Activated CD8-positive, alpha-beta memory T cell treated with anti-CD3 and anti-CD28 coated beads for 36 hours (primary cell): ENCODE results near the gene LHX2. TPM values are rescaled to one million over a fixed set of nuclear protein-coding genes. Genes with fewer than 3 reads are reported as not detected.

Experiments
- CTCF ChIA-PET: fragments of 350-600 bp; sonication (Branson Sonifier 250); formaldehyde crosslinking; loops from one replicate; lab custom pipeline; 2021; ENCODE audit warnings: antibody characterized with exemption; lab: Charles Lee
- POLR2A ChIA-PET: fragments of 350-600 bp; sonication (Branson Sonifier 250); formaldehyde crosslinking; loops from one replicate; lab custom pipeline; 2021; ENCODE audit warnings: antibody characterized with exemption; lab: Charles Lee
- total RNA-seq, 2 experiments: library from RNA; stranded (reverse); gene quantifications; one replicate each; pipeline ENCODE4 v1.2.3, GENCODE V29; 2021

The LHX2 gene
- total RNA-seq, 2 experiments from 2014 or later = not detected

DNA sequence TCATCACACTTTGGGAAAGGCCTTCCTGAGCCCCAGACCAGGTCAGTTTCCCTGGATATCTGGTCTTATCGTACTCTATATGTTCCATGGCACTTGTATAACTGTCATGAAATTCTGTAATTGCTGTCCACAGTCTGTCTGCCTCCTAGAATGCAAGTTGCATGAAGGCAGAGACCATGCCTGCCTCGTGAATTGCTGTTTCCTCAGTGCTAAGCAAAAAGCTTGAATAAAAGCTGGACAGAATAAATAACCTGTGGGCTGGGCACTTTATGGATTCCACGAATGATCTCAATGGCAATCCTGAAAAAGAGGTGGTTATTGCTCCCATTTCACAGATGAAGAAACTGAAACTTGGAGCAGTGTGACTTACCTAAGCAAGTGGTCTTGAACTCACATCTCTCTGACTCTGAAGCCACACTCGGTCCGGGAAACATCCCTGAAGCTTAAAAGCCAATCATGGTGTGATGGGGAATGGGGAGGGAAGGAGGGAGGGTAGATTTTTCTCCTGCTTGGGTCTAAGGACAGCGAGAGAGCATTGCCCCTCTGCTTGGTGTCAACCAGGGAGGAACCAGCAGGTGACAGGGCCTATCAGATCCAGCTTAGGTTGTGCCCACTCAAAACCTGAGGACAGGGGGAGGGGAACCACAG, 13.2 kb upstream of the LHX2 start:
- ChIA-PET POLR2A (no interaction called here), CTCF (interaction anchor here (1.6 kb wide), 1 partner anchor 42 kb away, joined by 5 read pairs; no protein-coding TSS in a partner anchor)

DNA sequence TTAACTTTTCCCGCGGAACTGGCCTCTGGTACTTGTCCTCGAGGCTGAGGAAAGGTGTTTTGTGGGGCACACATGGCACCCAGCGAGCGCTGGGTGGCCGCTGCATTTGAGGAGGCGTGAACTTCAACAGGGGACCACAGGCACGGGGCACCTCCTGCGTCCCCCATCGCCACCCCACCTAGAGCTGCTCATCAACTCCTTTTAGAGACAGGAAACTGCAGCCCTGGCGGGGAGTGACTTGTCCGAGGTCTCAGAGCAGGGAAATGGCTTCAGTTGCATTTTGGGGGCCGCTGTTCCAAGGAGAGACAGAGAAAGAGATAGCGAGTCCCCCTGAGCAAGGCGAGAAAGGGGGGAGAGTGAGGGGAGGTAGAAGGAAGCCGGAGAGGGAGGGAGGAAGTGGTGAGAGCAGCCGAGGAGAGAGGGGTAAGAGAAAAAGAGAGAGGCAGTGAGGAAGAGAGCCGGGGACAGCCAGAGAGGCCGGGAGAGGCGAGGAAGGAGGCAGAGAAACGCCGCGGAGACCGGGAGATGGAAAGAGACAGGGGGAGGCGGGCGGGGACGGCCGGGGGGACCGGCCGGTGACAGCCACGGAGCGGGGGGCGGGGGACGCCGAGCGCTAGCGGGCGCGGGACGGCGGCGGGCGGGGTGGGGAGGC, 12.5 kb upstream of the LHX2 start:
- CTCF ChIA-PET = interaction anchor here (1.6 kb wide), 1 partner anchor 41 kb away, joined by 5 read pairs; no protein-coding TSS in a partner anchor
- POLR2A ChIA-PET = no interaction called here

DNA sequence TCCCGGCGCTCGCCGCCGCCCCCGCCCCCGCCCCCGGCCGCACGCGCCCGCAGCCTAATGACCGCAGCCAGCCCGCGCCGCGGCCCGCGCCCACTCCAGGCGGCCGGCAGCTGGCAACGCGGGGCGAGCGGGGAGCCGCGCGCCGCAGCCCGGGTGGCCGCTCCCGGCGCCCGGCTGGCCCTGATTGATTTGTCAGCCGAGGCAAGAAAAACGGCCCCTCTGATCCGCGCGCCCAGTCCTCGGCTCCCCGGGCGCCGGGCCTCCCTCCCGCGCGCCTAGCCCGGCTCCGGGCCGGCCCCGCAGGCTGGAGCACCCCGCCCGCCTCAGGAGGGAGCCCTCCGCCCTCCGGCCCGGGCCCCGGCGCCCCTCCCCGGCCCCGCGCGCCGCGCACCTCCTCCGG, 11.9 kb upstream of the LHX2 start:
- ChIA-PET POLR2A (no interaction called here), CTCF (no interaction called here)

DNA sequence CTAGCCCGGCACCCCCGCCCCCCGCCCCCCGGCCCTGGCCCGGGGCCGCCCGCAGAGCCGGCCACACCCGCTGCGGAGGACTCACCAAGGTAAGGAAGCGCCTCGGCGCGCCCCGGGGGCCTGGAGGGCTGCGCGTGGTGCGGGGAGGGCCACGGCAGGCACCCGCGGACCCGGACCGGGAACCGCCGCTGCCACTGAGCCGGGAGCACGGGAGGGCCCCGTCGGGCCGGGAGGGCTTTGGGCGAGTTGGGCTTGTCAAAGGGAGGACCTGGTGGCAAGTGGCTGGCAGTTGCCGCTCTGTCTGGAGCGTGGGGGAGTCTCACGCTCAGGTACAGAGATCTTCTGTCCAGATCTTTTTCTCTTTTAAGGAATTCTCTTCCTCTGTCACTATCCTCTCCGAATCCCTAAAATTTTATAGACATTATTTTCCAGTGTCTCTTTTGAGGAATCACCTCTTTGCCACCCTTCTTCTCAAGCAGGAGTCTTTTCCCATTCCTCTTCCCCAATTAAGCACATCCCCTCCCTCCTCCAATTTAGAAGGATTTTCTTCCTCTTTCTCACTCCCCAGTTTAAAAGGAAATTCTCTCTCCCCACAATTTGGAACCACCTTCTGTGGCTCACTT, 11.3 kb upstream of the LHX2 start:
- POLR2A ChIA-PET = no interaction called here
- CTCF ChIA-PET = no interaction called here

DNA sequence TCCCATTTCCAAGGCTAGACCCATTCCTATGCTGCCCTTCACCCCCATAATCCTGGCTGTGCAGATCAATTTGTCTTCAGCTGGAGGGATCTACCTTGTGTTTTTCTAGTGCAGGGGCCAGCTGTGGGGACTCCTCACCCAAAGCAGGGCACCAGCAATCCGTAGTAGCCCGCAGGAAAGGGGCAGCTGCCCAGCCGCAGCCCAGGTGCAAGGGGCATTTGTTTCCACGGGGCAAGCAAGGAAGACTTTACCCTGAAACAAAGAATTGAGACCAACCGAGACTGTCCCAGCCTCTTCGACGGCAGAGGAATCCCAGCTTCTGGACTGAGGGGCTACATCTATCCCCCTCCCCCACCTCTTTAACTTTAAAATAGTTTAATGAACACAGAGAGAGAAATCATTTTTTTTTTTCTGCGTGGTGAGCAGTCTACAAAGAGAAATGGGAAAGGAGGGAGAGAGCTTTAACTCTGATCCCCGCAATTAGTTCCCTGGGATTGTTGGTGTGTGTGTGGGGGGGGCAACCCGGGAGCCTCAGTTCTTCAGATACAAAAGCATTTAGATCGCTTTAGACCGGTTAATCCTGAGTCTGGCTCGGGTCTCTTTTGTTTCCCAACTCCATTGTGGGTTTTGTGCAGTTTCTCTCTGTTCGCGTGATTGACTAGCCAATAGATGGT, 10.6 kb upstream of the LHX2 start:
- ChIA-PET CTCF (no interaction called here), POLR2A (no interaction called here)

DNA sequence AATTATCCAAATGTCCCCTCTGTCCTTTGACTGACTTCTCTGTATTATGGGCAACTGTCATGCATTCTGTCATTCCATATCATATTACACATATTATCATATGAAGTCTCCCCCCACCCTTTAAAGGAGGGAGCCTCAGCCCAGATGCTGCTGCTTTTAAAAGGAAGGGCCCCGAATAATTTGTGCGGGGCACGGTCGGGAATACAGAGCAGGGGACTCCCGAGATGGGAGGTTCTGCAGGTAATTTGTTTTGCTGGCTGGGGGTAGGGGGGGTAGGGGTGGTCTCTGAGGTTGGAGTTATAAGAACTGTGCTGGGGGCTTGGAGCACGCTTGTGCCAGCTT, 10.1 kb upstream of the LHX2 start:
- ChIA-PET POLR2A (no interaction called here), CTCF (no interaction called here)

DNA sequence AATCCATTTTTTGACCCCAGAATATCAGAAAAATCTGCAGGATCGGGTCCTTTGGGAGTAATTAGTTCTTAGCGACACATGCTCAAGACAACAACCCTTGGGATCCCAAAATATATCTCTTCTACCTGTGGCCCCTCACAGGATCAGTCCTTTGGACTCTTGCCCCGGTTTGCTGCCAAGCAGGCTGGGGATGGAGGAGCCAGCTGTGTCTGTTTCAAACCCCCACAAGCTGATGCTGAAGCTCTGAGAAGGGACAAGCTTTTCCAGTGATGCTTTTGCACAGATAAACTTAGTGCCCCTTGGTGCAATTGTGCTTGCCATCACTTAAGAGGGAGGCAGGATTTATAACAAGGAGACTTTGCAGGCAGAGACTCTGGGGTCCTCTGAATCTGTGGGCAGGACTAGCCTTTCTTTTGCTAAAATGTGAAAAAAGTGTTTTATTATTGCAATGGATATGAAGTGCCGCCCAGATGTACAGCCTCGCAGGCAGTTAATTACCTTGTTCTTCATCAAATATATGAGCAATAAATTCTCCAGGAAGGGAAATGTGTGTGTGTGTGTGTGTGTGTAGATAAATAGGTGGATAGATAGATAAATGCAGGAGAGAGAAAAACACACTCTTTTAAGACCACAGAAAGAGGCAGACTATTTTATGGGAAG, 9.6 kb upstream of the LHX2 start:
- CTCF ChIA-PET = no interaction called here
- POLR2A ChIA-PET = no interaction called here

DNA sequence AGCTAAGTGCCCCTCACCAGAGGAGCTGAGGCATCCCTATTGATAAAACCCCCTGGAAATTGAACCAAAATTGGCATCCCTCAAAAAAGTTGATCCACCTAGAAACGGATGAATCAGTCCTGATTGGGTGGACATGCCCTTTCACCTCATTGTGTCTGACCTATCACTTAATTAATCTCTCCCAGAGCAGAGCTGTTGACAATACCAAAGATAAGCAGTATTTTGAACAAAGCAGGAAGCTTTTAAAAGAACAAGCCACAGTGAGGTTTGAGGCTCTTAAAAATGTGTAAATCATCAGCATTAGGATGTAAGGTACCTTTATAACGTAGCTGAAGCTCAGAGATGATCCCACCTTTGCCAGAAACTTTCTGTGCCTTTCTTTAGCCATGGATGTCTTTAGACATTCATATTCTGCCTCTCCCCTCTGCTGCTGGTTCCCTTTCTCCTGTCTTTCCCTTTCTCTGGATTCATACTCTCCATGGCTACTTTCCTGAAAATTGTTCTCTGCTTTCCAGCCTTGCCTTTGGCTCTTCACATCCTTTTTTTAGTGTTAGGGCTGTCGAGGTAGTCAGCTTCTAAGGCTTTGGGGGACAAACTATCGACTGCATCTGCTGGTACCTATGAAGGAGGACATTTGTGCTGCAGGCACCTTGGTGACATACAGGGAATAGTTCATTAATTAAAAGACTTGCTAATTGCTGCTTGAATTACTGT, 7.8 kb upstream of the LHX2 start:
- ChIA-PET CTCF (interaction anchor here (1.8 kb wide), 1 partner anchor 37 kb away, joined by 9 read pairs; no protein-coding TSS in a partner anchor), POLR2A (no interaction called here)

DNA sequence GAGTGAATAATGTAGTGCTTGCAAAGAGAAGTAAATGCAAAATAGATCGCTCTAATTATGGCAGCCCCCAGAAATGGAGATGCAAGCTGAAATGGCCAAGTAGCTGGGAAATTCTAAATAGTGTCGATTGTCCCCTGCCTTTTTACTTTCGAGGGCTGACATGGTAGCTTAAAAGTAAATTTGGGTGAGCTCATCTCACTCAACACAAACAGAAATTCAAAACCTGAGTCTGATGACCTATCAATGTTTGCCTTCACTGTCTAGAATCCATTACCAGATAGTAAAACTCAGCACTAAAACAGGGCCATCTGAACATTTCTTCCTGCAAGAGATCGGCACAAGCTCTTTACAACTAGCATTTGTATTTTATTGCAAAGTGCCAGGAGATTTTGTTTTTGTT, 7.0 kb upstream of the LHX2 start:
- POLR2A ChIA-PET = no interaction called here
- CTCF ChIA-PET = interaction anchor here (1.8 kb wide), 1 partner anchor 36 kb away, joined by 9 read pairs; no protein-coding TSS in a partner anchor

DNA sequence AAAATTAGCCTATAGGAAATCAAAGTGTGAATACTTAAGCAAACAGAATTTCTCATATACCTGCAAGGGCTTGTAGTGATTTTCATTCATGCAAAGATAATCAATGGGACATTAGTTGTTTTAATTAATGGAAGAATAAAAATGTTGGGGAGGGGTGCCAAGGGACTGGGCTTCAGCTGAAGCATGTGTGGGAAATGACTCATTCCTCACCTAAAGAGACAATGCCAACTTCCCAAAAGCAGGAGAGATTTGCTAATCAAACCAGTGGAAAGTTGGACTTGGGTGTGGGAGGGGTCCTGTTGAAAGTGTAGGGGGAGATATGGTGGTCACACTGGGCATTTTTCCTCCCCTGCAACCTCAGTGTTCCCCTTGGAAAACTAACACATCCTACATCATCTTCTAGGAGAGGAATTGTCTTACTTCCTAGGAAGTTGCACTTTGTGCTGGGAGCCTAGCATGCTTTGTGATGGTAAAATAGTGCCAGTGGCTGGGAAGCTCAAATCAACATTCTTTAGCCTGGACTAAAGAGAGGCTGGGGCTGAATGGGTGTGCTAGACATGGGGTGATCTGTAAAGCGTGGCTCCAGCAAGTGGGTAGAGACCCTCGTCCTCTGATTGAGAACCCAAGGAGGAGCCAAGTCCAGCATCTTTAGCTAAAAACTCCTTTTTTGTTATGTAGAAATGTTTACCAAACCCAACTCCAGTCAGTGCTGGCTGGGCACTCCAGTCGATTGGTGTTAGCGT, 6.4 kb upstream of the LHX2 start:
- CTCF ChIA-PET = interaction anchor here (1.8 kb wide), 1 partner anchor 35 kb away, joined by 9 read pairs; no protein-coding TSS in a partner anchor

DNA sequence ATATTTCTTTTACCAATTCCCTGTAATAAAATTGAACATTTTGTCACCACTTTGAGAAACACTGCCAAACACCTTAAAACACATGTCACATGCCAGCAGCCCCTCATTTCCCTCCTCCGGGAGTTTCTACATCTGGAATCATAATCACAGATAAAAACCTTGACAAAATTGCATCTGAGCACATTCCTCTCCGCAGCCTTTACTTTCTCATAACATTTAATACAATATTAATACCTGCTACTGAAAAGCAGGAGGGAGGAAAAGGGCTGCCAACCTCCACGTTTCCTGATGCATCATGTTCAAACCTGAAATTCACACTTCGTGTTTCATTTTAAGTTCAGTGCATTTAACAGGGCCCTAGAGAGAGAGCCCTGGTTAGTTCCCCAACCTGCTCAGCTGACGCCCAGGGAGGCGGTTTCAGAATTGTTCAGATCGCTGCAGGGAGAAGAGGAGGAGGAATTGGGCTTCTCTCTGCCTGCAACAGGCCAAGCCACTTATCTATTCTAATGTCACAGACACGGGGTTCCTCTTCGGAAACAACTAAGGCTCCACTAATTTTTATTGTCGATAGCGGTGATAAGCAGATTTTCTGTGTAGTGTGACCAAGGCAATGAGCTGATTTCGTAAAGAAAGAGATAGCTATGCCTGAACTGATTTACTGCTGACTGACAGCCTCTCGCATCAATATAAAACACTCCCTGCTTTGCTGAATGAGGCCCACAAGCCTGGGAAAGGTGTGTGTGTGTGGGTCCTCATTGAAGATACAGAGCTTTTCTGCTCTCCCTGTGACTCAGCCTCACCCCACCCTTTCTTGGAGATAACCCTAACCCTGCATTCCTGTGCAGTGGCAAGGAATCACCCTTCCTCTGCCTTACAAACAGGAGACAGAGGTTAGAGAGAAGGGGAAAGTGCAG, 4.9 kb upstream of the LHX2 start:
- CTCF ChIA-PET = no interaction called here
- POLR2A ChIA-PET = no interaction called here

More for the DNA sequence above, 6.4 kb upstream of the LHX2 start:
- POLR2A ChIA-PET = no interaction called here

DNA sequence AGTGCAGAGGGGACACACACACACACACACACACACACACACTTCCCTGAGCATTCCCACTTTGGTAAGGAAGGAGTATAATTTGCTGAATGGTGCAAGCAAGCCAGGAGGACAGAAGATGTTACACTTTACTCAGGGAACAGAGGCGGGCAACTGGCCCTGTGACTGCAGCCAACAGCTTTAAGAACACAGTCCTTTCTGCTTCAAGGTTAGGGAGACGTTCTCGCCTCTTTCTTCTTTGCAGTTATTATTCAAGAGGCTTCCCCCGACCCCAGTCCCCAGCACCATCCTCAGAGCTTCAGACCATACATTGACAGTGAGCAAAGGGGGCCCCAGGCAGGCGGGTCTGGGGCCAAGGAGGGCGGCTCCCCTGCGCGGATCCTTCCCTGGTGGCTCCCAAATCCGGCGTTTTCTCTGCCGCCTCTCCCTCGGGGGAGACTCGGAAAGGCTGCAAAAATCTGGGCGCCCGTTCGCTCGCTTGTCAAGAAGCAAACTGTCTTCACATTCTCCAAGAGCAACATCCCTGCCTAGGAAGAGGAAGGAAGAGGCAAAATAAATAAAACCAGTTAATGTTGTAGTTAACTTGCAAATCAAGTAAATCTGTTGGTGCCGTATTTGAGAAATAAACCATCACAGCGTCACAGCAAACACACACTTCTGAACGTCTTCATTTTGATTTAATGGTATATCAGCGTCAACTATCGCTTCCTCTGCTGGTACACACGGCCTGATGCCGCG, 3.8 kb upstream of the LHX2 start:
- CTCF ChIA-PET = no interaction called here
- POLR2A ChIA-PET = no interaction called here

DNA sequence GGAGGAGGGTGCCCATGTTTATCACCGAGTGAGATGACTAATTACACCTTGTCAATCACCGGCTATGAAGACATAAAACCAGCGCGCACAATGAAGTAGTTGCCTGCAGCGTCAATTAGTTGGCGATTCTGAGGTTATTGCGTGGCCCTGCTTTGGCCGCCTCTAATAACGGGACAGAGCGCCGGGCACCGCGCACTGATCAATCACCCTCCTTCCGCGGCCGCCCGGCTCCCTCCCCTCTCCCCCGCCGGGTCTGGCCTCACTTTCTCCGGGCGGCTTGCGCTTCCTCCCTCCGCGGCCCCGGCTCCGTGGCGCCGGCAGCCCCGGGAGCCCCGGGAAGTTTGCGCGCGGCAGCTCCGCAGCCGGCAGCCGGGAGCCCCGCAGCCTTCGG, 3.3 kb upstream of the LHX2 start:
- POLR2A ChIA-PET = no interaction called here
- CTCF ChIA-PET = no interaction called here

DNA sequence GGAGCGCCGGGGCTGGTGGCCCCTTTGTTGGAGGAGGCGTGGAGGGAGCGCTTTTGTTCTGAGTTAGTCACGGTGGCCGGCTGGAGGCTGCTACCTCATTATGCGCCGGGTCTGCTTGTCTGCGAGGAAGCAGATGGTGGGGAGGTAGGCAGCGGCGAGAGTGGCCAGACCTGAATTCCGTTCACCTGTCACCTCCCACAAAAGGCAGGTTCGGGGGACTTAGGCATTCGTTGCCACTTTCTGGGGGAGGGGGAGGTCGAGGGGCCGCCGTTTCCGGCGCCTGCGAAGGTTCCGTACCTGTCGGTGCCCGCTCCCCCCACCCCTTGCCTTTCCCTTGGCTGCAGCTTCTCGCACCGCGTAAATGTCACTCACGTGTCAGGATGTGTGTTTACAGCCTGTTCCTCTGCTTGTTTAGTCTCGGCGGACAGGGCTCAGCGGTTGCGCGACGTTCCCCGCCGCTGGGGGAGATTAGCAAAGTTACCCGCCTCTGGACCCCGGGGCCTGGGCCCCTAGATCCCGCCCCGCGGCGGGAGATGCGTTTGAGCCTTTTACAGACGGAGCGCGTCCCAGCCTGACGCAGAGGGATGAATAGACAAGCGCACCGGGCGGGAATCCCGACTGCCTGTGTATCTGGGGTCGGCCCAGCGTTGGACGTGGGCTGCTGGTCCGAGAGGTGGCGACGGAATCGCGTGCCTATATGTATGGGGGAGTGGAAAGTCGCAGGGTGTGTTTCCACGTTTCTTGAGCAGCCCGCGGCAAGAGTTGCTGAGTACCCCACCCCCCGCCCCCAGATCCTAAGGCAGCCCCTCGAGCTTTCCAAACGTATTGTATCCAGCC, 2.7 kb upstream of the LHX2 start:
- CTCF ChIA-PET = no interaction called here
- POLR2A ChIA-PET = no interaction called here

DNA sequence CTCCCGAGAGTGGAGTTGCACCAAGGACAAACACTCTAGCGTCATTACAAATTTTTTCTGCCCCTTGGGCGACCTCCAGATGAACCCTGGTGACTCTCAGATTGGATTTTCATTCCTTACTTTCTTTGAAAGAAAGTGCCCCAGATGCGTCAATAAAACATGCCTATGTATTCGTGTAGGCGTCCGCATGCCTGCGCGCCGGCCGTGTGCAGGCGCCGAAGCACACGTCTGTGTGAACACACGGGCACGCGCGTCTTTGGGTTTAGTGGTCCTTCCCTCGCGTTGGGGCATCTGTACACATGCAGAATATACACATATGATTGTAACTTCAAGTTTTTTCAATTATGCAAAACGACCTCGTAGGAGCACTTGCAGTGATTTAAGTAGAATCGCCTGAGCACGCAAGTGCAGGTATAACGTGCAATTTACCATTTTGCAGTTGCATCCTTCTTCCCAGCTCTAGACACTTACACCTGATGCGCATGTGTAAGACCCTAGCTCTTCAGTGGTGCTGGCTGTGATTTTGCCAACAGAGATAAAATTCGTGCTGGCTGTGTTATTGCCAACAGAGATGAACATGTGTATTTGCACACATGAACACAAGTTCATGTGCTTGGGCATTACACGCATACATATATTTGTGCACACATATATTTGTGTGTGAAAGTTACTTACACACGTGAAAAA, 1.9 kb upstream of the LHX2 start:
- POLR2A ChIA-PET = no interaction called here
- CTCF ChIA-PET = no interaction called here

DNA sequence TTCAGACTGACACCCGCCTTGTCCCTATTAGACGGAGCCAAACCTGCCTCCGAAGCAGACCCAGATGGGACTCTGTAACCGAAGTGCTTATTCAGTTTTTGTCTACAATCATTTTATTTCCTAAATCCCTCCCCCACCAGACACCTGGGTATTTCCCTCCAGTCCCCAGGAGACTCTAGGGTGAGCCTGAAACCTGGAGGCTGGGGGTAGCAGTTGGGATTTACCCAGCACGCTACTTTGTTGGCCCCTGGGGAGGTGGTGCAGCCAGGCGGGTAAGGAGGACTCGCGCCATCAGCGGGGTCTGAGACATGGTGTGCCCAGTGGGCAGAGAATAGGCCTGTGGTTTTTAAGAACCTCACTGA, 1.3 kb upstream of the LHX2 start:
- CTCF ChIA-PET = no interaction called here
- POLR2A ChIA-PET = no interaction called here
